ENCODE measurements around the gene ATOSA. TPM values are rescaled to one million over a fixed set of nuclear protein-coding genes. Genes with fewer than 3 reads are reported as not detected.

ATOSA gene
- total RNA-seq, 1 donor from 2014 or later = 16.6 TPM

DNA sequence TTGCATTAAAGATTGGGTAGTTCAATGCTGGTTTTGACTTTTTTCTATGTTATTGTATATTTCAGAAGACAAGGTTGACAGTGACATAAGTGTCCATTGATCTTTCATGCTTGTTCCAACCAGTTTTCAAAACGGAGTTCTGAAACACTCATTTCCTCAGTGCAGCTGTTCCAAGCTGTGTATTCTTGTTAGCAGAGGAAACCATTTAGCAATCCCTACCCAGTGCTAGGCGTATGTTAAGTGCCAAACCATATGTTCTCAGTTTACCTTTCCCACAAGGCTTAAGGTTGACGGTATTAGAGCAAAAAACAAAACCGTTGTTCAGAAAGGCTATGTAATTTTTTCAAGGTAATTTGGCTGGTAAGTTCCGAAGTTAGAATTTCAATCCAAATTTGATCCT is 9.1 kb downstream of the ATOSA start:
- Histone ChIP-seq H3K36me3 (ENCODE audit: control insufficient read depth, insufficient read depth, low read length) (peaks cover 6% of the 10 kb centered on the region), H3K4me3 (ENCODE audit: low read depth, low read length) (no peak overlapping the region), H3K27me3 (ENCODE audit: control insufficient read depth, insufficient read depth, low read length) (no peaks in the 10 kb centered on the region)
- no peak for DNase-seq (ENCODE audit: low read depth)
- no peak for FAIRE-seq
- TF ChIP-seq, protein P1, sequence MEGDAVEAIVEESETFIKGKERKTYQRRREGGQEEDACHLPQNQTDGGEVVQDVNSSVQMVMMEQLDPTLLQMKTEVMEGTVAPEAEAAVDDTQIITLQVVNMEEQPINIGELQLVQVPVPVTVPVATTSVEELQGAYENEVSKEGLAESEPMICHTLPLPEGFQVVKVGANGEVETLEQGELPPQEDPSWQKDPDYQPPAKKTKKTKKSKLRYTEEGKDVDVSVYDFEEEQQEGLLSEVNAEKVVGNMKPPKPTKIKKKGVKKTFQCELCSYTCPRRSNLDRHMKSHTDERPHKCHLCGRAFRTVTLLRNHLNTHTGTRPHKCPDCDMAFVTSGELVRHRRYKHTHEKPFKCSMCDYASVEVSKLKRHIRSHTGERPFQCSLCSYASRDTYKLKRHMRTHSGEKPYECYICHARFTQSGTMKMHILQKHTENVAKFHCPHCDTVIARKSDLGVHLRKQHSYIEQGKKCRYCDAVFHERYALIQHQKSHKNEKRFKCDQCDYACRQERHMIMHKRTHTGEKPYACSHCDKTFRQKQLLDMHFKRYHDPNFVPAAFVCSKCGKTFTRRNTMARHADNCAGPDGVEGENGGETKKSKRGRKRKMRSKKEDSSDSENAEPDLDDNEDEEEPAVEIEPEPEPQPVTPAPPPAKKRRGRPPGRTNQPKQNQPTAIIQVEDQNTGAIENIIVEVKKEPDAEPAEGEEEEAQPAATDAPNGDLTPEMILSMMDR (IDR thresholded peaks at IDR 0.05; ENCODE audit: insufficient read depth, low read length, severe bottlenecking) = no peak

DNA sequence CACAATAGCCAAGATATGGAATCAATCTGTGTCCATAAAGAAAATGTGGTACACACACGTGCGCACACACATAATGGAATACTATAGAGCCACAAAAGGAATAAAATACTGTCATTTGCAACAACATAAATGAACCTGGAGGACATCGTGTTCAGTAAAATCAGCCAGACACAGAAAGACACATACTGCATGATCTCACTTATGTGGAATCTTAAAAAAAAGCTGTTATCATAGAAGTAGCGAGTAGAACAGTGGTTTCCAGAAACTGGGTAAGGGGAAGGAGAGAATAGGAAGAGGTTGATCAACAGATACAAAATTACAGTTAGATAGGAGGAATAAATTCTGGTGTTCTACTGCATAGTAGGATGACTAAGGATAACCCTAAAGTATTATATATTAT is 11.1 kb downstream of the ATOSA start:
- no peak for FAIRE-seq
- peaks cover 7% of the 10 kb centered on the region for H3K36me3 ChIP-seq (ENCODE audit: control insufficient read depth, insufficient read depth, low read length)

DNA sequence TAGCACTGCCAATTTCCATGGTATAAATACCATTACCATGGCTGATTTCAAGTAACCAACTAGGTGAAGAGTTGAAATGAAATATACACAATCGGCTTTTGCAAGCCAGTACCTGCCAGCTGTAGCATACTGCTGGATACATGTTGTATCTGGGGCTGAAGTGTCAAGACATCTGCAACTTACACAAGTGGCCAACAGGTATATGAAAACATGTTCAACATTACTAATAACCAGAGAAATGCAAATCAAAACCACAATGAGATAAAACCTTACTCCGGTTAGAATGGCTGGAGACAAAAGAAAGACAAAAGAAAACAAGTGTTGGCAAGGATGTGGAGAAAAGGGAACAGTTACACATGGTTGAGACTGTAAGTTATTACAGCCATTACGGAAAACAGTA is 11.6 kb downstream of the ATOSA start:
- peaks cover 9% of the 10 kb centered on the region for H3K36me3 ChIP-seq (ENCODE audit: control insufficient read depth, insufficient read depth, low read length)
- FAIRE-seq (no peak), DNase-seq (ENCODE audit: low read depth) (peak; percentile 96)
- H3K27me3 ChIP-seq (ENCODE audit: control insufficient read depth, insufficient read depth, low read length) = no peaks in the 10 kb centered on the region
- TF ChIP-seq, protein P1 (IDR thresholded peaks at IDR 0.05; ENCODE audit: insufficient read depth, low read length, severe bottlenecking) = no peak
- no peak overlapping the region for H3K4me3 ChIP-seq (ENCODE audit: low read depth, low read length)

More for the DNA sequence above, 11.1 kb downstream of the ATOSA start:
- TF ChIP-seq, protein P1 (IDR thresholded peaks at IDR 0.05; ENCODE audit: insufficient read depth, low read length, severe bottlenecking) = no peak
- H3K27me3 ChIP-seq (ENCODE audit: control insufficient read depth, insufficient read depth, low read length) = no peaks in the 10 kb centered on the region
- DNase-seq (ENCODE audit: low read depth) = peak; percentile 38
- no peak overlapping the region for H3K4me3 ChIP-seq (ENCODE audit: low read depth, low read length)

DNA sequence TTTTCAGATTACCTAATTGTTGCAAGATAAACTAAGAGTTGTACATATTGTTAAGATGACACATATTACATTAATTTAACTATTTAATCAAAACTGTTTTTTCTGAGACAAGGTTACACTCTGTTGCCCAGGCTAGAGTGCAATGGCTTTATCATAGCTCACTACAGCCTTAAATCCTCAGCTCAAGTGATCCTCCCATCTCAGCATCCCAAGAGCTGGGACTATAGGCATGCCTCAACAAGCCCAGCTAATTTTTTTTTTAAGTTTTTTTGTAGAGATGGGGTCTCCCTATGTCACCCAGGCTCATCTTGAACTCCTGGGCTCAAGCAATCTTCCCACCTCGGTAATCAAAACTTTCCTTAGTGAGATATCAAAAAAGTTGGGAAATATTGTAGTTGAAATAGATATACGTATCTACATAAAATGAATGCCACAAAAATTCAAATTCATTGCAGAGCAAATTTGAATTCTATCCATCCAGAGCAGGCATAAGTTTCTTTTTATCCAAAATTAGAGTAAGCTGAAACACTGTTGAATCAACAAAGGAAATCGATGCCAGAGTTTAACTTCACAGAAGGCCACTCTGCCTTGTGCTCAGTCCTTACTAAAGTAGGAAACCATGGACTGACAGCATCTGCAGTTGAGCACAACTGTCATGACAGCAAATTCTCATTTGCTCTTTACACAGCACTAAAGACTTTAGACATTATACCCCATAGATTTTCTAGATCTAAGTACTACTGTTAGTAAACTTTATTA is 15.5 kb downstream of the ATOSA start:
- Histone ChIP-seq H3K27me3 (ENCODE audit: control insufficient read depth, insufficient read depth, low read length) (no peaks in the 10 kb centered on the region), H3K4me3 (ENCODE audit: low read depth, low read length) (no peak overlapping the region), H3K36me3 (ENCODE audit: control insufficient read depth, insufficient read depth, low read length) (peaks cover 6% of the 10 kb centered on the region)
- no peak for FAIRE-seq
- no peak for DNase-seq (ENCODE audit: low read depth)
- TF ChIP-seq, protein P1 (IDR thresholded peaks at IDR 0.05; ENCODE audit: insufficient read depth, low read length, severe bottlenecking) = no peak

DNA sequence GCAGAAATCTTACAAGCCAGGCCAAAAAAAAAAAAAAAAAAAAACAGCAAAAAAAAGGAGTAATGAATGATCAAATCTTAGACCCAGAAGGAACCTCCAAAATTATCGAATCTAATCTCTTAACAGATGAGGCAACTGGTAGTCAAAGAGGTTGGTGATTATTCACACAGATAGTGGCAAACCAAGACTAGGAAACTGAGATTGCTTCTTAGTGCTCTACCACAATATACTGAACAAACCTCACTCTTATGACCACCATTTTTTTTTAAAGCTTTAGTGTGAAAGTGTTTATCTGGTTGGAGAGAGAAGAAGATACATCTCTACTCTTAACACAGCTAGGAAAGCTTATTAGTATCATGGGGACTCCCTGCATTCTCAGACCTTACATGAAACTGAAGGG is 17.3 kb downstream of the ATOSA start:
- TF ChIP-seq, protein P1 (IDR thresholded peaks at IDR 0.05; ENCODE audit: insufficient read depth, low read length, severe bottlenecking) = no peak
- Histone ChIP-seq H3K4me3 (ENCODE audit: low read depth, low read length) (no peak overlapping the region), H3K36me3 (ENCODE audit: control insufficient read depth, insufficient read depth, low read length) (peaks cover 6% of the 10 kb centered on the region), H3K27me3 (ENCODE audit: control insufficient read depth, insufficient read depth, low read length) (no peaks in the 10 kb centered on the region)
- FAIRE-seq = no peak
- no peak for DNase-seq (ENCODE audit: low read depth)

DNA sequence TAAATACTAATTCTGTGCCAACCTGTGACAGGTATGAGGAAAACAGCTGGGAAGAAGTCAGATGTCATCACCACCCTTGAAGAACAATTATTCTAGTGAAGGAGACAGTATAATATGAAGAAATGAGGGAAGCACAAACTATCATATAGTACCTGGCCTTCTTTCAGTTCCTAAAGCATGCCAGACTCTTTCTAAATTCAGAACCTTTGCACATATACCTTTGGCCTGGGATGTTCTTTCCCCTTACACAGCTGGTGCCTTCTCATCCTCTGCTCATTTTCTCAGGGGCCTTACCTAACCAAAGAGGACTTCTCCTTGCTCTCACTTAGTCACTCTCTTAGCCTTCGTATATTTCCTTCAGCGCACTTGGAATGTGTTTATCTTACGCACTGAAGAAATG is 19.0 kb downstream of the ATOSA start:
- FAIRE-seq = no peak
- DNase-seq (ENCODE audit: low read depth) = no peak
- Histone ChIP-seq H3K4me3 (ENCODE audit: low read depth, low read length) (no peak overlapping the region), H3K27me3 (ENCODE audit: control insufficient read depth, insufficient read depth, low read length) (no peaks in the 10 kb centered on the region), H3K36me3 (ENCODE audit: control insufficient read depth, insufficient read depth, low read length) (peaks cover 6% of the 10 kb centered on the region)
- TF ChIP-seq, protein P1 (IDR thresholded peaks at IDR 0.05; ENCODE audit: insufficient read depth, low read length, severe bottlenecking) = no peak
